DMS79 (cell line): ENCODE measurements around the gene RANBP3.
"Not testable (repeated sequence)": the region's sequence is repeated elsewhere in the genome, so short reads cannot be mapped to it uniquely, and the experiment has no call there.

ENCODE experiments used
- DNase-seq: peaks from one replicate; lab custom pipeline; 2025; lab: John Stamatoyannopoulos, UW

RANBP3 gene

DNA sequence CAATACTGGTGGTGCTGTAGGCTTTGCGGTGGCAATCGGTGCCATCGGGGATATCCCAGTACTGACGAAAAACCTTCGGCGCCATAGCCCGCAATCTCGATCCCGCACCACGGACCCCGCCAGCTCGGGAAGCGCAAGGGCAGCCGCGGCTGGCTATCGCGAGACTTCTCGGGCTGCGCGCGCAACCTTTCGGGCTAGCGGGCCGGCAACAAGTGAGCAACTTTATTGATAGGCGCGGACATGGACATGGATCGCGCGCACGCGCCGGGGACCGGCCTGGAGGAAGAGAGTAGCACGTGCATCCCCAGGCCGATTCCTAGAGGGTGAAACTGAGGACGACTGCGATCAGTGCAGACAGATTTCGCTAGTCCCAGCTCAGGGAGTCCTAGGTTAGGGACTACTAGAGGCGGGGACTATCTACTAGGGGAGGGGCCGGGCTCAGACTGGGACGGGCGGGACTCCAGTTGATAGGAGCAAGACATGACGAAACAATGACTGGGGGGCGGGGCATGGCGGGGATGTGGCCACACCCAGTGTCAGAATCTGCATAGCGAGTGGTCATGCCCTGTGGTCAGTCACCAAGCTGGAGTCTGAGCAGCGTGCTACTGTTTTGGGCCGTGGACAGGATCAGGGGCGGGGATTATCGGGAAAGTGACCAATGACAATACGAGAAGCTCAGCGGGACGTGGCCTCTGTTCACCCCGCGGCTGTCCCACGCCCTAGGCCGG lies 74.2 kb downstream of the RANBP3 start, which contains the start of gene NDUFA11:
Gene NDUFA11 (minus strand): TSS at position 167 of the 728 bp plus-strand sequence. CDS start 82 bp downstream, at position 85.
- DNase-seq = peak; percentile 86

GRCh38 chr19:5903056-5903623 lies 74.8 kb downstream of the RANBP3 start:
- DNase-seq = no peak

DNA sequence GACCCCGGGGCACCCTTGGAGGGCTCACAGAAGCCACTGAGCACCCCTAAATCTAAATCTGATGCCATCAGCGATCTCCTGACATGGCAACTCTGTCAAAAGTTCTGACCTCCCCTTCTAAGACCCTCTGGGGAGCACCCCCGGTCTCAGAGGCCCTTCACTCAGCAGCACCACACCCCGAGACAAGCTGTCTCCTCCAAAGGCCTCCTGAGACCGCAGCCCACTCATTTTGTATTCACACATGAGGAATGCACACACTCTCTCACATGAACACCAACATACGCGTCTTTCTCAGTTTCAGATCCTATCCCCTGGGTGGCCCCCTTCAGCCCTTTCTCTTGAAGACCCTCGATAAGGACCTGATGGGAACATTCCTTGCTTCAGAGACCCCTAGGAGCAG lies 77.0 kb downstream of the RANBP3 start:
- DNase-seq = no peak

DNA sequence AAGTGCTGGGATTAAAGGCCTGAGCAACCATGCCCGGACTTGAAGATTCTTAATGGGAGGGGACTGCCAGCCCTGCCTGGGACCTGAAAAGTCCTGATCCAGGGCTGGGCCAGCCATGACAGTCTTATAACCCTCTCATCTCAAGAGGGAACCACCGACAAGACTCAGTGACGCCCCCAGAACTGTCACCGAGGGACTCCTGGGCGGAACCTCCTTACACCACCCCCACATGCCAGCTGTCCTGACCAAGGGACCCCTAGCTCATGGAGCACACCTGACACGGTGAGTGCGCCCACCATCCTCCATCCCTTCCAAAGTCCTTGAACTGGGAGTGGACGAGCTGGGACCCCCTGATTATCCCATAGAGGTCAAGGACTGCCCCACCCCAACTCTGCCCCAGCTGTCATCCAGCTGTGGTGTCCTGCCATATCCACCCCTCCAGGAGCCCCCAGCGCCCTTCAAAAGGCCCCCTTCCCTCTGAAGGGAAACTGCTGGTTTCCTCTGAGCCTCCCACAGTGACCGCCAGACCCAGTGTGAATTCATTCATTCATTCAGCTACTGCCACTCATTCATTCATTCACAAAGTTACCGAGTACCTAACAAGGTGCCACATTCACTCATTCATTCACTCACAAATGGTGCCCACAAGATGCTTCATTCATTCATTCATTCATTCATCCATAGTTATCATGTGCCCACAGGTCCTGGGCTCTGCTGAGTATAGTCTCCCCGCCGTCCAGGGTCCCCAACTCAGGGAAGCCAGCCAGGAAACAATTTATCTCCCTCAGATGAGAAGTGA lies 78.0 kb downstream of the RANBP3 start:
- no peak for DNase-seq

GRCh38 chr19:5897189-5897969 lies 80.6 kb downstream of the RANBP3 start:
- no peak for DNase-seq

GRCh38 chr19:5896365-5897076 lies 81.4 kb downstream of the RANBP3 start:
- DNase-seq = no peak

DNA sequence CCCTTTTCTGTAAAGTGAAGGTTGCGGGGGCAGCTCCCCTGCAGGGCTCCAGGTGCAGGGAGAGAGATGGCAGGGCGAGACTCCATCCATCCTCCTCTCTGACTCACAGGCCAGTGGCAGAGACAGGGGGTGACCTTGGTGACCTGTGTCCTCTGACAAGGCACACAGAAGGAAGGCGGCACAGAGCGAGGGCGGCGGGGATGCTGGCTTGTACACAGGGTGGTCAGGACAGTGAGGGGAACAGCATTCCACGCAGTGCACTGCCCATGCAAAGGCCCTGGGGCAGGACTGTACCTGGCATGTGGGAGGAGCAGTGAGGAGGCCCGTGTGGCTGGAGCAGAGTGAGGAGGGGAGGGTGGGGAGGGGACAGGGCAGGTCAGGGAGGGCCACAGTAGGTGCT lies 82.0 kb downstream of the RANBP3 start:
- no peak for DNase-seq

DNA sequence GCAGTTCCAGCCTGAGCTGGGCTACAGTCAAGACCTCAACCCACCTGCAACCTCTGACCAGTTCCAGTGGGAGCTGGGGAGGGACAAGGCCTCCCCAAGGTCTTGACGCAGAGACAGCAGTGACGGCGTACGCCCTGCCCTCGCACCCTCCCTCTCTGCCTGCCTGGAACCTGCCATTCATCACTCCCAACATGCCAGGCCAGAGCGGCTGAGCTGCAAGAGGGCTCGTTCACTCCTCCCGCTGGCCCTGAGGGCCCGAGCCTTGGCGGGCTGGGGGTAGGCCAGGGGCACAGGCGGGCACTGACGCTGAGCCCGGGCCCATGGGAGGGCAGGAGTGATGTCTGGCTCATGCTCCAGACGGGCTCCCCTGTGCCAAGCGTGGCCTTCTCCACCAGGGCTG lies 82.5 kb downstream of the RANBP3 start:
- no peak for DNase-seq

DNA sequence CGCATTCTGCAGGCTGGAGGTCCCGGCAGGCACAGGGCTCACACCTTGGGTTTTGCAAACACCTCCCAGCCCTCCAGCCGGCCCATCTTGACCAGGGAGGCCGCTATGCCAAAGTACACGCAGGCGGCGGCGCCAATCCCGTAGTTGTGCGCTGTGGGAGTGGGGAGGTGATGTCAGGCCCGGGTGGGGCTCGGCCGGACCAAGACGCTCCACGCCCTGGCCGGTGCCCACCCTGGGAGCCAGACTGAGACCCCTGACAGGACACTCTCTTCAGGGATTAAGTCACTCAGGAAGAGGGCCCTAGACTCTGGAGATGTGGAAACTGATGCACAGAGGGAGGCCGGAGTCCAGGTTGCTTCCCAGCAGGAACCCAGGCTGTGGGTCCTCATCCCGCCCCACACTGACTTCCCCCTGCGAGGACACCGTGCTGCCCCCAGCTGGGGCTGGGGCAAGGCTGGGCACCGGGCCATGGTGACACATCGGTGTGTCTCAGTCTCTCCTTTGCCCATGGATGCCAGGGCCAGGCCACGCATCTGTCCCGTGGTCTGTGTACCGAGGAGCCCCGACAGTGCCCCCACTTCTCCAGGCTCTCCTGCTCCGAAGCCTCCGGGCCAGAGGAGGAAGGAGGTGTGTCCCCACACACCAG lies 83.1 kb downstream of the RANBP3 start:
- no peak for DNase-seq

DNA sequence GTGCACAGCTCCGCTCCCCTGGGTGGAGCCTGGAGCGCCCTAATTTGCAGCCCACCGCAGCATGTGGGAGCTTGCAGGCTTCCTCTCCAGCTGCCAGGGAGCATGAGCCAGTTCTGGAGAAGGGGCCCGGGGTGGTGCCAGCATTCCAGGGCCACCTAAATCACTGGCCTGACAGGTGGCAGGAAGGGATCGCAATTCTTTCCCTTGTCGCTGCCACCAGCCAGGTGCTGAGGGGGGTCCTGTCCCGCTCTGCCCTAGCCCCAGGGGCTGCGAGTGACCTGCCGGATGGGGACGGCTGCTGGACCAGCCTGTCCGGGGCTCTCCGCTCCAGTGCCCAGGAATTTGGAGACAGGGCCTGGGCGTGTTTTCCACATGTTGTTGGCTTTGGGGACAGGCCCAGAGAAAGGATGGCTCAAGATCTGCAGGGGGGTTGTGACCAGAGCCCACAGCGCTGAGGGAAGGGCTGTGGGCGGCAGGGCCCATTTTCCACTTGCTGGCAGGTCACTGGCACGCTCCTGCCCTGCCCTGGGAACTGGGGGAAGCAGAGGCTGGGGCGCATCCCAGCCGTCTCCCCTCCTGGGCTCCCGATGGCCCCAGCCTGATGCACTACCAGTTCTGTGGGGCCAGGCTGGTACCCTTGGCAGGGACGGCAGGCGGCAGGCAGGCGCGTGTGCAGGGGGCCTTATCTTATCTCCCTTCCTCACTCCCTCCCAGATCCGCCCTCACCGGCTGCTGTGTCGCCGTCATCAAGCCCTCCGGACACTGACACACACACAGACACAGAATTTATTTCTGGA lies 83.8 kb downstream of the RANBP3 start:
- DNase-seq = no peak

- DNase-seq = no peak
Observed at GRCh38 chr19:5893296-5893903, 84.5 kb downstream of the RANBP3 start.

DNA sequence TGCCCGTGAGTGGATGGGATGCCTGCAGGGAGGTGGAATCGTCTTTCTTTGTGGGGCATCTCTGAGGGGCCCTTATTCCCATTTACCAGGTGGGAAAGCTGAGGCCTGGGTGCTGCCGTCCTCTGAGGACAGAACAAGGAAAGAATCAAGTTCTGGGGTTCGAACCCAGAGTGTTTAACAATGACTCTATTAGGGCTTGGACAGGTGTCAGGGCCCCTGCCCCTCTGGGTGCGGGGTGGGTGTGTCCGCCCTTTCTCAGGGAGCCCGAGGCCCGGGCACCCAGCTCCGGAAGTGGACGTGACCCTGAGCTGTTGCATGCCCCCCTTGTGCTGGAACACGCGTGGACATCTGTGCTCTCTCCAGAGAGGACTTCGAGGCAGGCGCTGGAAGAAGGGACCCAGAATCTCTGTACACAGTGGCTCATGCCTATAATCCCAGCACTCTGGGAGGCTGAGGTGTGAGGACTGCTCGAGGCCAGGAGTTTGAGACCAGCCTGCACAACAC lies 85.1 kb downstream of the RANBP3 start:
- no peak for DNase-seq

- DNase-seq = no peak
Observed at GRCh38 chr19:5891938-5892771, 85.8 kb downstream of the RANBP3 start.

DNA sequence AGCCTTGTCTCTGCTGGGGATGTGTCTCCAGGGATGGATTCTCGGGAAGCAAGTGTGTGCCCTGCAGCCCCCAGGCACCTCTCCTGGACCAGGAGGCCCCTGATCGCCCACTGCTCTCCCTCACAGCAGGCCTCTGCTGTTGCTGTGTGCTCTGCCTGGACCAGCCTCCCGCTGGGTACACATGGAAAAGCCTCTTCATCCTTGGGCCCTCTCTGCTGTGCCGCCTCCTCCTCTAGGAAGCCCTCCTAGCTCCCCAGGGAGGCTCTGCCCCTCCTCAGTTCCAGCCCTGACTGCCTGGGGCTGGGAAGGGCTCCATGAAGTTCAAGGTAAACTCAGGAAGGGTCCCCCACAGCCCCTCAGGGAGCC lies 86.4 kb downstream of the RANBP3 start:
- no peak for DNase-seq

- no peak for DNase-seq
Observed at GRCh38 chr19:5890099-5890498, 87.8 kb downstream of the RANBP3 start.

DNA sequence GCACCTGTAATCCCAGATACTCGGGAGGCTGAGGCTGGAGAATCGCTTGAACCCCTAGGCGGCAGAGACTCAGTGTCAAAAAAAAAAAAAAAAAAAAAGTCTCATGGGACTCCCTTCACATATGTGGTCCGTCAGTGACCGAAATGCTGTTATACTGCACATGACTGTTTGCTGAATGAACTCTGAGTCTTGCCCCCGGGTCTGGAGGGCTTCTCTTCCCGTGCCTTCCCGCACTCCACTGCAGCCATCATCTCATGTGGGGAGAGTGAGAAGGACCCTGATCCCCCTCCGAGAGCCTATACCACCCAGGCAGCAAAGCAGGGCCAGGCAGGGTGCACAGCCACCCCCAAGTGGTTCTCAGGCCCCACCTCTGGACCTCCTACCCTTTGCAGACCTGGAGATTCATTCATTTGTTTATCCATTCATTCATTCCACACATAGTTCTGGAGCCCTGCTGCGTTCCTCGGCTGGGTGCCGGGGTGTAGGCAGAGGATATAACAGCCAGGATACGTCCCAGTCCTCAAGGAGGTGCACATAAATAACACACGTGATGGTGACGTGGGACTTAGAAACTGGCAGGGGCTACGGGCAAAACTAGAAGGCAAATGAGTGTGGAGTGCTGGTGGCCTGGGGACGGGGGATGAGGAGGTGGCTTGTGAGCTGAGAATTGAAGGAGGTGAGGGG lies 88.5 kb downstream of the RANBP3 start:
- no peak for DNase-seq

DNA sequence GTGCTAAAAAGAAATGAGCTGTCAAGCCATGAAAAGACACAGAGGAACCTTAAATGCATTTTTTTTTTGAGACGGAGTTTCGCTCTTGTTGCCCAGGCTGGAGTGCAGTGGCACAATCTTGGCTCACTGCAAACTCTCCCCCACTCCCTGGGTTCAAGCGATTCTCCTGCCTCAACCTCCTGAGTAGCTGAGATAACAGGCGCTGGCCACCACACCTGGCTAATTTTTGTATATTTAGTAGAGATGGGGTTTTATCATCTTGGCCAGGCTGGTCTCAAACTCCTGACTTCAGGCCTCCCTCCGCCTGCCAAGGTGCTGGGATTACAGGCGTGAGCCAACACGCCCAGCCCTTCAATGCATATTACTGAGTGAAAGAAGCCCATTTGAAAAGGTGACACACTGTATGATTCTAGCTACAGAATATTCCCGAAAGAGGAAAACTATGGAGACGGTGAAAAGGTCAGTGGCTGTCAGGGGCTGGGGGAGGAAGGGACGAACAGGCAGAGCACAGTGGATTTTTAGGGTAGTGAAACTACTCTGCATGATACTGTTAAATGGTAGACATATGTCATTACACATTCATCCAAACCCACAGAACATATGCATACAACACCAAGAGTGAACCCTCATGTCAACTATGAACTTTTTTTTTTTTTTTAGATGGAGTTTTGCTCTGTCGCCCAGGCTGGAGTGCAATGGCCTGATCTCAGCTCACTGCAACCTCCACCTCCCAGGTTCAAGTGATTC lies 93.7 kb downstream of the RANBP3 start:
- not testable (repeated sequence) for DNase-seq
